GM12878 (cell line): ENCODE results near the gene KLF12.

ENCODE experiments used
- ASH2L ChIP-seq: fragments of 300-600, 200-600 bp; sonication (generic); IDR thresholded peaks from 2 replicates; pipeline ENCODE4 v1.6.1; 2017; ENCODE audit warnings: low read depth, mild to moderate bottlenecking, borderline replicate concordance
- ATF7 ChIP-seq: fragments of 450-650 bp; IDR thresholded peaks from 2 replicates; pipeline ENCODE4 v1.6.1; 2016; ENCODE audit warnings: low read depth, mild to moderate bottlenecking
- CBX3 ChIP-seq: fragments of 200-600 bp; sonication (generic); IDR thresholded peaks from 2 replicates; pipeline ENCODE4 v1.6.1; 2016; ENCODE audit warnings: low read depth, borderline replicate concordance
- ESRRA ChIP-seq: IDR thresholded peaks from 2 replicates; pipeline ENCODE4 v1.6.1; 2012; ENCODE audit warnings: mild to moderate bottlenecking, low read length, improper control_type of control experiment
- FOXM1 ChIP-seq: IDR thresholded peaks from 2 replicates; pipeline ENCODE4 v1.6.1; 2012; ENCODE audit warnings: low read depth, mild to moderate bottlenecking, inconsistent platforms, low read length, moderate library complexity
- NFYA ChIP-seq: IDR thresholded peaks from 2 replicates; pipeline ENCODE4 v1.6.1; 2011; ENCODE audit warnings: low read depth, mild to moderate bottlenecking, low read length, improper control_type of control experiment, borderline replicate concordance
- NFYB ChIP-seq: IDR thresholded peaks from 2 replicates; pipeline ENCODE4 v1.6.1; 2011; ENCODE audit warnings: low read depth, mild to moderate bottlenecking, low read length, improper control_type of control experiment, moderate library complexity; ENCODE audit not compliant: insufficient read depth
- POLR2A ChIP-seq: IDR thresholded peaks from 2 replicates; pipeline ENCODE4 v1.6.1; 2011; ENCODE audit warnings: low read depth, mild to moderate bottlenecking, low read length
- POLR2AphosphoS5 ChIP-seq: IDR thresholded peaks from 2 replicates; pipeline ENCODE4 v1.6.1; 2011; ENCODE audit warnings: mild to moderate bottlenecking, low read length, inconsistent platforms
- RAD21 ChIP-seq: IDR thresholded peaks from 2 replicates; pipeline ENCODE4 v1.6.1; 2011; ENCODE audit warnings: mild to moderate bottlenecking, low read depth, low read length, moderate library complexity; ENCODE audit not compliant: insufficient read depth
- RAD51 ChIP-seq: fragments of 450-650 bp; IDR thresholded peaks from 2 replicates; pipeline ENCODE4 v1.6.1; 2016; ENCODE audit warnings: moderate library complexity, mild to moderate bottlenecking, inconsistent platforms
- TF ChIP-seq, protein P1 (sequence below): IDR thresholded peaks from 2 replicates; pipeline ENCODE4 v1.6.1; 2012; ENCODE audit warnings: mild to moderate bottlenecking, low read depth, low read length
- TF ChIP-seq, protein P2 (sequence below), 3 experiments: IDR thresholded peaks in 2 of 3; conservative IDR thresholded peaks in 1 of 3; 2 replicates each; pipeline ENCODE4 v1.5.1; 2011; ENCODE audit warnings: low read depth in 3 of 3, low read length in 3 of 3, mild to moderate bottlenecking in 3 of 3, control low read depth in 2 of 3, moderate library complexity in 2 of 3, inconsistent platforms in 1 of 3, mixed read lengths in 1 of 3; ENCODE audit not compliant: control insufficient read depth in 2 of 3, insufficient read depth in 1 of 3; ENCODE audit errors: extremely low read depth in 1 of 3

DNA sequence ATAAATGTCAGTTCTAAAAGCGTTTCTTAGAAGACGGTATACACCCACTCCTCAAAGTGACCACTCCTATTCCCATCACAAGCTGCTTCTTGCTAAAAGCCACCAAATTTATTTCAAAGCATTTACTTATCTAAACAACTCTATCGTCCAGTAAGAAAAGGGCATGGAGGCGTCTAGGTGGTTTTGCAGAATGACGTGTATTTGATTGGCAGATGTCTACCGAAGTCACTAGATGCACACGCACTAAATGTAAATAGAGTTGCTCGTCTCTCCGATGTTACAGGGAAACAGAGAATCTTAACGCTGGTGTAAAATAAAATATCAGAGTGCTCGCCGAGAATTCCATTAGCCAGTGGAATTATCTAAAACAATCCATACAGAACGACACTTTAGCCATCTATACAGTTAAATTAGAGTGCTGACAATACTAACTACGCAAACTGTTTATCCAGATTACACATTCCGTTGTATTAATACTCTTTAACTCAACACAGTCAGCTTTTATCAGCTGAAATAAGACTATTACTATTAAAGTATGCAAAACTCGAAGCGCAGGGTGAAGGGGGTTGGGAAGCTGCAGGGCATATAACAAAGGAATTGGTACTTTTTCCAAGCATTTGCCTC, 1.9 kb downstream of the KLF12 start:
- TF ChIP-seq NFYA (no peak), RAD21 (no peak), POLR2AphosphoS5 (no peak), FOXM1 (no peak), NFYB (no peak), ASH2L (no peak), ATF7 (no peak), ESRRA (no peak), RAD51 (no peak), POLR2A (no peak), CBX3 (no peak)
- TF ChIP-seq, protein P1, sequence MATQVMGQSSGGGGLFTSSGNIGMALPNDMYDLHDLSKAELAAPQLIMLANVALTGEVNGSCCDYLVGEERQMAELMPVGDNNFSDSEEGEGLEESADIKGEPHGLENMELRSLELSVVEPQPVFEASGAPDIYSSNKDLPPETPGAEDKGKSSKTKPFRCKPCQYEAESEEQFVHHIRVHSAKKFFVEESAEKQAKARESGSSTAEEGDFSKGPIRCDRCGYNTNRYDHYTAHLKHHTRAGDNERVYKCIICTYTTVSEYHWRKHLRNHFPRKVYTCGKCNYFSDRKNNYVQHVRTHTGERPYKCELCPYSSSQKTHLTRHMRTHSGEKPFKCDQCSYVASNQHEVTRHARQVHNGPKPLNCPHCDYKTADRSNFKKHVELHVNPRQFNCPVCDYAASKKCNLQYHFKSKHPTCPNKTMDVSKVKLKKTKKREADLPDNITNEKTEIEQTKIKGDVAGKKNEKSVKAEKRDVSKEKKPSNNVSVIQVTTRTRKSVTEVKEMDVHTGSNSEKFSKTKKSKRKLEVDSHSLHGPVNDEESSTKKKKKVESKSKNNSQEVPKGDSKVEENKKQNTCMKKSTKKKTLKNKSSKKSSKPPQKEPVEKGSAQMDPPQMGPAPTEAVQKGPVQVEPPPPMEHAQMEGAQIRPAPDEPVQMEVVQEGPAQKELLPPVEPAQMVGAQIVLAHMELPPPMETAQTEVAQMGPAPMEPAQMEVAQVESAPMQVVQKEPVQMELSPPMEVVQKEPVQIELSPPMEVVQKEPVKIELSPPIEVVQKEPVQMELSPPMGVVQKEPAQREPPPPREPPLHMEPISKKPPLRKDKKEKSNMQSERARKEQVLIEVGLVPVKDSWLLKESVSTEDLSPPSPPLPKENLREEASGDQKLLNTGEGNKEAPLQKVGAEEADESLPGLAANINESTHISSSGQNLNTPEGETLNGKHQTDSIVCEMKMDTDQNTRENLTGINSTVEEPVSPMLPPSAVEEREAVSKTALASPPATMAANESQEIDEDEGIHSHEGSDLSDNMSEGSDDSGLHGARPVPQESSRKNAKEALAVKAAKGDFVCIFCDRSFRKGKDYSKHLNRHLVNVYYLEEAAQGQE = no peak
- TF ChIP-seq, protein P2, sequence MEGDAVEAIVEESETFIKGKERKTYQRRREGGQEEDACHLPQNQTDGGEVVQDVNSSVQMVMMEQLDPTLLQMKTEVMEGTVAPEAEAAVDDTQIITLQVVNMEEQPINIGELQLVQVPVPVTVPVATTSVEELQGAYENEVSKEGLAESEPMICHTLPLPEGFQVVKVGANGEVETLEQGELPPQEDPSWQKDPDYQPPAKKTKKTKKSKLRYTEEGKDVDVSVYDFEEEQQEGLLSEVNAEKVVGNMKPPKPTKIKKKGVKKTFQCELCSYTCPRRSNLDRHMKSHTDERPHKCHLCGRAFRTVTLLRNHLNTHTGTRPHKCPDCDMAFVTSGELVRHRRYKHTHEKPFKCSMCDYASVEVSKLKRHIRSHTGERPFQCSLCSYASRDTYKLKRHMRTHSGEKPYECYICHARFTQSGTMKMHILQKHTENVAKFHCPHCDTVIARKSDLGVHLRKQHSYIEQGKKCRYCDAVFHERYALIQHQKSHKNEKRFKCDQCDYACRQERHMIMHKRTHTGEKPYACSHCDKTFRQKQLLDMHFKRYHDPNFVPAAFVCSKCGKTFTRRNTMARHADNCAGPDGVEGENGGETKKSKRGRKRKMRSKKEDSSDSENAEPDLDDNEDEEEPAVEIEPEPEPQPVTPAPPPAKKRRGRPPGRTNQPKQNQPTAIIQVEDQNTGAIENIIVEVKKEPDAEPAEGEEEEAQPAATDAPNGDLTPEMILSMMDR (IDR thresholded peaks at IDR 0.05 in 2 of 3, conservative IDR thresholded peaks at IDR 0.05 in 1 of 3; ENCODE audit: control insufficient read depth in 2 of 3, extremely low read depth in 1 of 3, insufficient read depth in 1 of 3, low read depth in 3 of 3, low read length in 3 of 3) = no peak
